ENCODE data around the gene CFAP298. TPM values are rescaled to one million over a fixed set of nuclear protein-coding genes. Genes with fewer than 3 reads are reported as not detected.

CFAP298 gene
- total RNA-seq, 1 donor from 2014 or later: 52.0 TPM

DNA sequence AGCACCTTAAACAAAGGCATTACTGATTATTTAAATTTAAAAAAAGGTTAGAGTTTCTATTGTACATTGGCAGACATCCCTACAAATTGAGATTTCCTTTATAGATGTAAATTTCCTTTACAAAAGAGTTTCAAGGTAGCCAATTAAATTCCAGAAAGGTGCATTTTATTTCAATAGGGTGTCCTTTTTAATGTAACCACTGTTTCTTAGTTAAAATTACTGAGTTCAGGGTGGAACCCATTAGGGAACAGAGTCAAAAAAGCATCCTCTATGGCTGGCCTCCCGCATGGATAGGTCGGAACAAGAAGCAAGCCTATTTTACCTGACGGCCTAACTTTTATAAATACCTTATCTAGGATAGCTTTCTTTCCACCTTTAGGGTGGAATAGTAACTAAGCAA lies 51.3 kb downstream of the CFAP298 start:
- Histone ChIP-seq H3K36me3 (no peaks in the 10 kb centered on the region), H3K9me3 (ENCODE audit: low read depth) (peaks cover 5% of the 10 kb centered on the region), H3K9ac (no peak overlapping the region), H3K4me1 (peaks cover 21% of the 10 kb centered on the region), H3K4me3 (no peak overlapping the region), H3K4me2 (no peak overlapping the region), H2AFZ (replicated peaks) (no peak overlapping the region), H3F3A (ENCODE audit: low read depth) (peaks cover 17% of the 10 kb centered on the region), H3K79me2 (ENCODE audit: low read depth) (no peaks in the 10 kb centered on the region), H4K20me1 (ENCODE audit: low read depth) (no peaks in the 10 kb centered on the region), H3K27me3 (no peaks in the 10 kb centered on the region), H3K27ac (no peak overlapping the region)
- H3K4me1 Mint-ChIP-seq: peaks cover 10% of the 10 kb centered on the region
- peaks cover 8% of the 10 kb centered on the region for H3K36me3 Mint-ChIP-seq
- no peak overlapping the region for H3K27ac Mint-ChIP-seq
- no peak for DNase-seq (ENCODE audit: low spot score)
- H3K9me3 Mint-ChIP-seq: peaks cover 16% of the 10 kb centered on the region
- no peak overlapping the region for H3K4me3 Mint-ChIP-seq
- H3K27me3 Mint-ChIP-seq (ENCODE audit: insufficient read depth, low read depth): peaks cover 2% of the 10 kb centered on the region
- no peak for TF ChIP-seq EZH2phosphoT487 (IDR thresholded peaks at IDR 0.05)
- TF ChIP-seq CTCF (IDR thresholded peaks at IDR 0.05): no peak
- no peak for TF ChIP-seq EZH2 (IDR thresholded peaks at IDR 0.05)

DNA sequence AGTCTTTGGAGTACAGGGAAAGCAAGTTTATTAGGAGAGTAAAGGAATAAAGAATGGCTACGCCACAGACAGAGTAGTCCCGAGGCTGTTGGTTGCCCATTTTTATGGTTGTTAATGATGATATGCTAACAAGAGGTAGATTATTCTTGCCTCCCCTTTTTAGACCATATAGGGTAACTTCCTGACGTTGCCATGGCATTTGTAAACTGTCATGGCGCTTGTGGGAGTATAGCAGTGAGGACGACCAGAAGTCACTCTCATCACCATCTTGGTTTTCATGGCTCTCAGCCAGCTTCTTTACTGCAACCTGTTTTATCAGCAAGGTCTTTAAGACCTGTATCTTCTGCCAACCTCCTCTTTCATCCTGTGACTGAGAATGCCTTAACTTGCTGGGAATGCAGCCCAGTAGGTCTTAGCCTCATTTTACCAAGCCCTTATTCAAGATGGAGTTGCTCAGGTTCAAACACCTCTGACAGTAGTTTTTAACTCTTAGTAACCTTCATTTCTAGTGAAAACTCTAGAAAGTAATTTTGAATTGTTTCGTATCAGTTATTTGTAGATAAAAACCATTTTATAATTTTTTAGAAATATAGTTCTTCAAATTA lies 53.1 kb downstream of the CFAP298 start:
- peaks cover 10% of the 10 kb centered on the region for H3K4me1 Mint-ChIP-seq
- Histone ChIP-seq H3K4me3 (no peak overlapping the region), H4K20me1 (ENCODE audit: low read depth) (no peaks in the 10 kb centered on the region)

GRCh38 chr21:32558106-32558505 lies 54.1 kb downstream of the CFAP298 start:
- Histone ChIP-seq H3K4me3 (no peak overlapping the region), H2AFZ (replicated peaks) (no peak overlapping the region), H3K79me2 (ENCODE audit: low read depth) (no peaks in the 10 kb centered on the region), H3K36me3 (no peaks in the 10 kb centered on the region), H3K4me2 (no peak overlapping the region), H3K9ac (no peak overlapping the region), H3K27ac (no peak overlapping the region), H3K9me3 (ENCODE audit: low read depth) (no peaks in the 10 kb centered on the region), H4K20me1 (ENCODE audit: low read depth) (no peaks in the 10 kb centered on the region), H3K4me1 (peaks cover 21% of the 10 kb centered on the region), H3F3A (ENCODE audit: low read depth) (peaks cover 17% of the 10 kb centered on the region), H3K27me3 (no peaks in the 10 kb centered on the region)
- Mint-ChIP-seq H3K4me1 (peaks cover 10% of the 10 kb centered on the region), H3K36me3 (peaks cover 4% of the 10 kb centered on the region), H3K27me3 (ENCODE audit: insufficient read depth, low read depth) (peaks cover 5% of the 10 kb centered on the region), H3K4me3 (no peak overlapping the region), H3K9me3 (peaks cover 1% of the 10 kb centered on the region), H3K27ac (no peak overlapping the region)
- TF ChIP-seq EZH2phosphoT487 (IDR thresholded peaks at IDR 0.05) (no peak), EZH2 (IDR thresholded peaks at IDR 0.05) (no peak), CTCF (IDR thresholded peaks at IDR 0.05) (no peak)
- no peak for DNase-seq (ENCODE audit: low spot score)

More for the DNA sequence above, 53.1 kb downstream of the CFAP298 start:
- H3K27me3 ChIP-seq: no peaks in the 10 kb centered on the region
- peaks cover 17% of the 10 kb centered on the region for H3F3A ChIP-seq (ENCODE audit: low read depth)
- Mint-ChIP-seq H3K9me3 (peaks cover 1% of the 10 kb centered on the region), H3K27ac (no peak overlapping the region), H3K4me3 (no peak overlapping the region), H3K27me3 (ENCODE audit: insufficient read depth, low read depth) (peaks cover 5% of the 10 kb centered on the region), H3K36me3 (peaks cover 2% of the 10 kb centered on the region)
- H3K4me1 ChIP-seq: peaks cover 21% of the 10 kb centered on the region
- H3K79me2 ChIP-seq (ENCODE audit: low read depth): no peaks in the 10 kb centered on the region
- H3K36me3 ChIP-seq: no peaks in the 10 kb centered on the region
- H3K9ac ChIP-seq: no peak overlapping the region
- DNase-seq (ENCODE audit: low spot score): no peak
- H2AFZ ChIP-seq (replicated peaks): no peak overlapping the region
- no peaks in the 10 kb centered on the region for H3K9me3 ChIP-seq (ENCODE audit: low read depth)
- no peak overlapping the region for H3K4me2 ChIP-seq
- no peak overlapping the region for H3K27ac ChIP-seq
- TF ChIP-seq EZH2 (IDR thresholded peaks at IDR 0.05): no peak

DNA sequence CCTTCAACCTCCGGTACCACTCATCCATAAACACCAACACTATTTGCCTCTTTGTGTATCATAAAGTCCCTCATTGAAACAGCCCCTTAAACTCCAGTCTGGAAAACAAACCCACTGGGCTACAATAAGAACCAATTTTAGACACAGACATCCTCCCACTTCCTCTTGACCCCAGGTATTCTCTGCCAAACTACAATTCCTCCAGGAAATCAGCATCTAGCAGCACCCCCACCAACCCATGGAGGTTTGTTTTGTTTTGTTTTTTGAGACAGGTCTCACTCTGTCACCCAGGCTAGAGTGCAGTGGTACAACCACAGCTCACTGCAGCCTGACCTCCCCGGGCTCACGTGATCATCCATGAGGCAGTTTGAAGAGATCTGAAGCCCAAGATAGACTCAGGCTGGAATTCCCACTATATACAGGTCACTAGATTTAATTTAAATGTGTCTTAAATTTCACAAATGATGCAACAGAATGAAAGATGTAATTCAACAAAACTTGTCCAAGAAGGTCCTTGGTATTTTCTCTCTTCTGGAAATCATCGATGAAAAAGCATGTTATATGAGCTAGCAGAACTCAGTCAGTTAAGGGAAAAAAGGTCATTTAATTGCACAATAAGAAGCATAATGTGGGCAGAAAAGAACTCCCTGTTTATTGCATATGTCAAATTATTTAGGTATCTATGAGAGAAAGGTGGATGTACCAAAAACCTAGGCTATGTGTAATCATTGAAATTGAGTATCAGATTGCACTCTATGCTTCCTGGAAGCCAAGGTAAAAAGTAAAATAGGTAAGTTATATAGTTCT lies 57.1 kb downstream of the CFAP298 start:
- Histone ChIP-seq H3K9me3 (ENCODE audit: low read depth) (no peaks in the 10 kb centered on the region), H3K4me3 (no peak overlapping the region), H3K27ac (no peak overlapping the region), H3K9ac (no peak overlapping the region), H3K4me1 (peaks cover 18% of the 10 kb centered on the region), H3K36me3 (no peaks in the 10 kb centered on the region), H2AFZ (replicated peaks) (no peak overlapping the region), H4K20me1 (ENCODE audit: low read depth) (no peaks in the 10 kb centered on the region), H3K79me2 (ENCODE audit: low read depth) (no peaks in the 10 kb centered on the region), H3K4me2 (no peak overlapping the region), H3F3A (ENCODE audit: low read depth) (peaks cover 6% of the 10 kb centered on the region), H3K27me3 (no peaks in the 10 kb centered on the region)
- Mint-ChIP-seq H3K27ac (no peak overlapping the region), H3K36me3 (peaks cover 2% of the 10 kb centered on the region), H3K9me3 (no peaks in the 10 kb centered on the region), H3K4me3 (no peak overlapping the region), H3K27me3 (ENCODE audit: insufficient read depth, low read depth) (peaks cover 5% of the 10 kb centered on the region), H3K4me1 (peaks cover 7% of the 10 kb centered on the region)
- DNase-seq (ENCODE audit: low spot score): no peak
- TF ChIP-seq EZH2 (IDR thresholded peaks at IDR 0.05): no peak
- TF ChIP-seq CTCF (IDR thresholded peaks at IDR 0.05): no peak
- no peak for TF ChIP-seq EZH2phosphoT487 (IDR thresholded peaks at IDR 0.05)

Measured in neural progenitor cell (in vitro differentiated cells).